GM12874 (cell line): ENCODE data around the gene OR52A5.
A peak's percentile ranks its signal among the peaks of the same experiment; 100 is the strongest.

Source experiments
- TF ChIP-seq, protein P1 (sequence below): IDR thresholded peaks from 2 replicates; pipeline ENCODE4 v1.5.1; 2011; ENCODE audit warnings: low read depth, mild to moderate bottlenecking, control low read depth, low read length, moderate library complexity; ENCODE audit not compliant: insufficient read depth

The OR52A5 gene

DNA sequence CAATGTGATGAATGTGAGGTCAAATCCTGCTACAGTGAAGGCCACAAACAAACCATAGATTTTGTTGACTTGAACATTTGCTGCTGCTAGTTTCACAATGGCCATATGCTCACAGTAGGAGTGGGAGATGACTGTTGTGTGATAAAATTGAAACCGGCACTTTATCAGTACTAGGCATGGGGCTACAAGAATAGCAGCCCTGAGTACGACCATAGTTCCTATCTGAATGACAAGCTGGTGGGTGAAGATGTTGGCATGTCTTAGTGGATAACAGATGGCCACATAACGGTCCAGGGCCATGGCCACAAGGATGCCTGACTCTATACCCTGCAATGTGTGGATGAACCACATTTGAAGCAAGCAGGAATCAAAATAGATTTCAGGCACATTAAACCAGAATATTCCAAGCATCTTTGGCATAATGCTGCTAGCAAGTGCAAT lies 13.6 kb upstream of the OR52A5 start:
- TF ChIP-seq, protein P1, sequence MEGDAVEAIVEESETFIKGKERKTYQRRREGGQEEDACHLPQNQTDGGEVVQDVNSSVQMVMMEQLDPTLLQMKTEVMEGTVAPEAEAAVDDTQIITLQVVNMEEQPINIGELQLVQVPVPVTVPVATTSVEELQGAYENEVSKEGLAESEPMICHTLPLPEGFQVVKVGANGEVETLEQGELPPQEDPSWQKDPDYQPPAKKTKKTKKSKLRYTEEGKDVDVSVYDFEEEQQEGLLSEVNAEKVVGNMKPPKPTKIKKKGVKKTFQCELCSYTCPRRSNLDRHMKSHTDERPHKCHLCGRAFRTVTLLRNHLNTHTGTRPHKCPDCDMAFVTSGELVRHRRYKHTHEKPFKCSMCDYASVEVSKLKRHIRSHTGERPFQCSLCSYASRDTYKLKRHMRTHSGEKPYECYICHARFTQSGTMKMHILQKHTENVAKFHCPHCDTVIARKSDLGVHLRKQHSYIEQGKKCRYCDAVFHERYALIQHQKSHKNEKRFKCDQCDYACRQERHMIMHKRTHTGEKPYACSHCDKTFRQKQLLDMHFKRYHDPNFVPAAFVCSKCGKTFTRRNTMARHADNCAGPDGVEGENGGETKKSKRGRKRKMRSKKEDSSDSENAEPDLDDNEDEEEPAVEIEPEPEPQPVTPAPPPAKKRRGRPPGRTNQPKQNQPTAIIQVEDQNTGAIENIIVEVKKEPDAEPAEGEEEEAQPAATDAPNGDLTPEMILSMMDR = no peak

DNA sequence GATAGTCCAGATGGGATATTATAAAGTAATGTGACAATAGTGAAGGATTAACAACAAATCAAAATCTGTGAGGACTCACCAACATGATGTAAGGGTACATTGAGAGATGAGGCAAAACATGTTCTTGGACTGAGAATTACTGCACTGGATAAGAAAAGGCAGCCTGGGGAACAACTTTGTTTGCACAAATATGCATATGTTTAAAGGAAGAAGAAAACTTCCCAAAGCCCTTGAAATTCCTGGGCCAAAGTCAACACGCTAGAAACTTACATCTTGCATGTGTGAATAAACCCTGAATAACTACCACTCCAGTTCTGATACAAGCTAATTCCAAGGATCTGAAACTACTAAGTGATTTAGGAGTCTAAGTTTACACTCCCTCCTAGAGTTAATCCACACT lies 1.1 kb downstream of the OR52A5 start:
- TF ChIP-seq, protein P1 = no peak

DNA sequence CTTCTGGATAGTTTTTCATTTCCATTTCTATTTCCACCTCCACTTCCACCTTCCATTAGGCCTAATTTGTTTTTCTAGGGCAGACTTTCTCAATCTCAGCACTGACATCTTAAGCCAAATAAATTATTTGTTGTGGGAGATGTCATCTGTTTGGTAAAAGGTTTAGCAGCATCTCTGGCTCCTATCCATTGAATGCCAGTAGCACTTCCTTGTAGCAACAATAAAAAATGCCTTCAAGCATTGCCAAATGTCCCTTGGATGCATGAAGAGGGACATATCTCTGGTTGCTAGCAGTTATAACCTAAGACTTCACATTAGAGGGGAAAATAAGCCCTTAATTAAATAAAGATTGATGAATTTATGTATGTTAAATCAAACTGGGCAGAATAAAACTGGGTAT lies 1.9 kb downstream of the OR52A5 start:
- TF ChIP-seq, protein P1 = no peak

DNA sequence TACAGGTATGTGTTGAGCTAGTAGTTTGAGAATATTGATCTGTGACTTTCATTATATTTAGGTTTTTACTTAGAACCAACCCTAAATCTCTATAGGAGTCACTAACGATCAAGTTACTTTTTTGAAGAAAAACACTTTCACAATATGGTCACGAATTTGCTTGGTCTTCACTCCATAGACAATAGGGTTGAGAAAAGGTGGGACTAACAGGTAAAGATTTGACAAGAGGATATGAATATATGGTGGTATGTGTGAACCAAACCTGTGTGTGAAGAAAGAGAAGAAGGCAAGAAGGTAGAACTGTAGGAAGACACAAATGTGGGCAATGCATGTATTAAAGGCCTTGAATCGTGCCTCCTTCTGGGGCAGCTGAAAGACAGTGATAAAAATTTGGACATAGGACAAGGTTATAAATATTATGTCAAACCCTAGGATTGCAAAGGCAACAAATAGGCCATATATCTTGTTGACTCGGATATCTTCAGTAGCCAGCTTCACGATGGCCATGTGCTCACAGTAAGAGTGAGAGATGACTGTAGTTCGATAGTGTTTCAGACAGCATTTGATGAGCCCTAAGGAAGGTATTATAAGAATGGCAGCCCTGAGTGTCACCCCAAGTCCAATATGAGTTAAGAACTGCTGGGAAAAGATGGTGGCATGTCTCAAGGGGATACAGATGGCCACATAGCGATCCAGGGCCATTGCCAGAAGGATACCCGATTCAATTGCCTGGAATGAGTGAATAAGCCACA lies 6.4 kb downstream of the OR52A5 start:
- TF ChIP-seq, protein P1 = no peak

DNA sequence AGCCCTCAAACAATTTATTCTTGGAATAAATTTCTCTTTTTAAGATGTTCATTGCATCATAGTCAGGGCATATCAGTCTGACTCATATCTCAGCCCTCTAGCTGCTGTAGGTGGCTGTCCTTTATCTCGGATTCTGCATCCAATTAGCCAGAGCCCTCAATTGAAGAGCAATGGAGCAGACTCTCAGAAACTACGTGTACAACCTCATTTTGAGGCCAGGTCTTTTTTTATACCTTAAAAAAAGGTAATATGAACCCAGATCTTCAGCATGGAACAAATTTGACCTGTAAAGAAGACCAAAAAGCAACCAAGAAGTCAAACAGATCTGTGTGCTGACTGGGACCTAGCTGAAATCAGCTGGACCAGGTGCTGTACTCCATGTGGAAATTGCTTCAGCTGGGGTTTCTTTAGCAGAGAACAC lies 8.7 kb downstream of the OR52A5 start:
- TF ChIP-seq, protein P1 = no peak

DNA sequence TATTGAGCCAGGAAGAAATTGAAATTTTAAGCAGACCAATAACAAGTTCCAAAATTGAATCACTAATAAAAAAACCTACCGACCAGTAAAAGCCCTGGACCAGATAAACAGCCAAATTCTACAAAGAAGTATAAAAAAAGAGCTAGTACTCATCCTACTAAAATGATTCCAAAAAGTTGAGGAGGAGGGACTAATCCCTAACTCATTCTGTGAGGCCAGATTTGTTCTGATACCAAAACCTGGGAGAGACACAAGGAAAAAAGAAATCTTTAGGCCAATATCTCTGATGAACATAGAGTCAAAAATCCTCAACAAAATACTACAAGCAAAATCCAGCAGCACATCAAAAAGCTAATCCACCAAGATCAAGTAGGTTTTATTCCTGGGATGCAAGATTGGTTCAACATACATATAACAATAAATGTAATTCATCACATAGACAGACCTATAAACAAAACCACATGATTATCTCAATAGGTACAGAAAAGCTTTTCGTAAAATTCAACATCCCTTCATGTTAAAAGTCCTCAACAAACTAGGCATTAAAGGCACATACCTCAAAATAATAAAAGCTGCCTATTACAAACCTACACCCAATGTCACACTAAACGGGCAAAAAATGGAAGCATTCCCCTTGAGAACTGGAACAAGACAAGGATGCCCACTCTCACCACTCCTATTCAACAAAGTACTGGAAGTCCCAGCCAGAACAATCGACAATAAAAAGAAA lies 13.1 kb downstream of the OR52A5 start:
- TF ChIP-seq, protein P1 = no peak

DNA sequence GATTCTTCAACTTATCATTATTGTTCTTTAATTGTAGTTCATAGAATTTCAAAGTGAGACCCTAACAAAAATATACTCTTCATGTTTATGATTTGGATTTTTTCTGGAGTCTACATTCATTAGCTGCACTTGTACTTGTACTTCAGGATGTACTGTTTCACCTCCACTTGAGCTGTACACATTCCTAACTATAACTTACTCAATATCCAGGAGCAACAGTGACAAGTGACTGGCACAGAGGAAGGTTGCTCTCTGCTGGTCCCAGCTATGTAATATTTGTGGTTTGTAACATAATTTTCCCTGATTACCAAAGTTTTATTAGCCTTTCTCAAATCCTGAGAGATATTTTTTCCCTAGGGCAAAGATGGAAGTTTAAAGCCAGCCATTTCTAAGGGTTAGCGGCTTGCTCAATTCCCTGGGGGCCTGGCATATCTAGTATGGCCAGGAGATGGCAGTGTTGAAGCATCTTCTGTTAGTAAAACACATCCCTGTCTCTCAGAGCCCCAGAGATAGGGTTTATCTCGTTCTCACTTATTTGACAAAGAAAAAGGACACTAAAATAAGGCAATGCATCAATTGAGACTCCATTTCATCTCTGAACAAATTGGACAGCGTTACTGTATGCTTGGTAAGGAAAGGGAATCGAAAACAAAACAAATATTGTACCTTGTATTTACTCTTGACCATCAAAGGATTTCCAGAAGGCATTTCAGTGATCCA lies 14.2 kb downstream of the OR52A5 start:
- TF ChIP-seq, protein P1 = peak; percentile 70
